CD4-positive, alpha-beta T cell treated with Interleukin-4 for 4 hours (primary cell): ENCODE measurements around the gene IL1R2.

Experiments used
- DNase-seq: peaks from one replicate; pipeline ENCODE4 v3.0.0-alpha.2; 2020

The IL1R2 gene

GRCh38 chr2:102024410-102024809 is 32.6 kb downstream of the IL1R2 start:
- DNase-seq, result no peak

- no peak for DNase-seq
Measured at GRCh38 chr2:102025016-102025501, 33.3 kb downstream of the IL1R2 start.

- DNase-seq, result no peak
Measured at GRCh38 chr2:102025583-102026267, 34.0 kb downstream of the IL1R2 start.

GRCh38 chr2:102027036-102027980 is 35.5 kb downstream of the IL1R2 start:
- DNase-seq, result no peak

- DNase-seq, result no peak
Measured at GRCh38 chr2:102028470-102028869, 36.7 kb downstream of the IL1R2 start.

- DNase-seq, result no peak
Measured at GRCh38 chr2:102029405-102029804, 37.6 kb downstream of the IL1R2 start.

- DNase-seq, result no peak
Measured at GRCh38 chr2:102029952-102030351, 38.2 kb downstream of the IL1R2 start.

- DNase-seq, result no peak
Measured at GRCh38 chr2:102030502-102030854, 38.7 kb downstream of the IL1R2 start.

- no peak for DNase-seq
Measured at GRCh38 chr2:102030855-102031527, 39.2 kb downstream of the IL1R2 start.

- DNase-seq, result no peak
Measured at GRCh38 chr2:102032368-102033030, 40.7 kb downstream of the IL1R2 start.

GRCh38 chr2:102033031-102033749 is 41.4 kb downstream of the IL1R2 start:
- peak; percentile 45 for DNase-seq

GRCh38 chr2:102033750-102034682 is 42.3 kb downstream of the IL1R2 start:
- no peak for DNase-seq

GRCh38 chr2:102034683-102035548 is 43.2 kb downstream of the IL1R2 start:
- no peak for DNase-seq

GRCh38 chr2:102037681-102038080 is 45.9 kb downstream of the IL1R2 start:
- DNase-seq, result no peak

- no peak for DNase-seq
Measured at GRCh38 chr2:102040229-102040628, 48.5 kb downstream of the IL1R2 start.

- DNase-seq, result no peak
Measured at GRCh38 chr2:102041351-102041750, 49.6 kb downstream of the IL1R2 start.

GRCh38 chr2:102042196-102043081 is 50.7 kb downstream of the IL1R2 start:
- no peak for DNase-seq

GRCh38 chr2:102043560-102043959 is 51.8 kb downstream of the IL1R2 start:
- DNase-seq, result no peak
